ENCODE measurements around the gene CPA1. TPM values are rescaled to one million over a fixed set of nuclear protein-coding genes. Genes with fewer than 3 reads are reported as not detected.

CPA1 gene
- total RNA-seq, 4 donors from 2014 or later = not detected

DNA sequence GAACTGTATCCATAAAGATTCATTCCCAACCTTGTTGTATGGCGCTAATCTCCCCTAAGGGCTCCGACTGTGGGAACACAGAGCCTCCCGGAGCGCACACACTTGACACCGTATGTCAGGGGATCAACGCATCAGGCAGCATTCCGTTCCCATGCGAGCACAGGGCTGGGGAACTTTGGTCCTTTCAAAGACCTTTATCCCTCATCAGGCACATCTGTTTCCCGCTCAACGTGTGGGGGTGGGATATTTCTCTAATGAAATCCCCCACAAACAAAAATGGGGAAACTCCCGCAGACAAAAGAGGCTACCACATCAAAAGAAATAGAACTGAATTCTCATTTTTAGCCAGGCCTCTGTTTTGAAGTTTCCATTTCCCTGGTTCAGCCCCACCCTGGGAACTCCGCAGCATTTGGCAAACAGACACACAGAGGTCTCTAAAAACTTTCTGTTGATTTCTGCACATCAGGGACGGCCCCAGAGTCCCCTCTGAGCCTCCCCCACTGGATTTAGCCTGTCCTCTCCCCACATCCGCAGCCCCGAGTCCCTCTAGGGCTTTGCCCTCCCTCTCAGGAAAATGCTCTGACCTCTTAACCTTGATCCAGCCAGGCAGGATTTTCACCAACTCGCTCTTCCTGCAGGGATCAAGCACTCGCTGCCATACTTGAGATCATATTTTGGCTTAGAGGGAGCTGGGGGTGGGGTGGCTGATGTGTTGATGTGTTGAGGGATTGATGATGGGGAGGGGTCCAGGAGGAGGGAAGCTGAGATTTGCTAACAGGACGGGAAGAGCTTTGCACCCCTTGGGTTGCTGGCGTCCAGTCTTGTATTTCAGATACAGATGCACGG is 29.1 kb upstream of the CPA1 start:
- 39 to 49% methylated on average over 13 to 19 of the region's 20 CpGs for WGBS, 2 donors
- Histone ChIP-seq H3K36me3 (no peaks in the 10 kb centered on the region), H3K27ac (peak overlapping the region; percentile 13 to 84 (median 71)), H3K4me1 (peaks cover 5 to 45% (median 21%) of the 10 kb centered on the region in 3 donors), H3K9me3 (no peaks in the 10 kb centered on the region), H3K4me3 (no peak overlapping the region), H3K27me3 (peaks cover 0 to 11% (median 0%) of the 10 kb centered on the region in 4 donors)
- TF ChIP-seq POLR2A (IDR thresholded peaks at IDR 0.05) = no peak
- TF ChIP-seq, protein P1, sequence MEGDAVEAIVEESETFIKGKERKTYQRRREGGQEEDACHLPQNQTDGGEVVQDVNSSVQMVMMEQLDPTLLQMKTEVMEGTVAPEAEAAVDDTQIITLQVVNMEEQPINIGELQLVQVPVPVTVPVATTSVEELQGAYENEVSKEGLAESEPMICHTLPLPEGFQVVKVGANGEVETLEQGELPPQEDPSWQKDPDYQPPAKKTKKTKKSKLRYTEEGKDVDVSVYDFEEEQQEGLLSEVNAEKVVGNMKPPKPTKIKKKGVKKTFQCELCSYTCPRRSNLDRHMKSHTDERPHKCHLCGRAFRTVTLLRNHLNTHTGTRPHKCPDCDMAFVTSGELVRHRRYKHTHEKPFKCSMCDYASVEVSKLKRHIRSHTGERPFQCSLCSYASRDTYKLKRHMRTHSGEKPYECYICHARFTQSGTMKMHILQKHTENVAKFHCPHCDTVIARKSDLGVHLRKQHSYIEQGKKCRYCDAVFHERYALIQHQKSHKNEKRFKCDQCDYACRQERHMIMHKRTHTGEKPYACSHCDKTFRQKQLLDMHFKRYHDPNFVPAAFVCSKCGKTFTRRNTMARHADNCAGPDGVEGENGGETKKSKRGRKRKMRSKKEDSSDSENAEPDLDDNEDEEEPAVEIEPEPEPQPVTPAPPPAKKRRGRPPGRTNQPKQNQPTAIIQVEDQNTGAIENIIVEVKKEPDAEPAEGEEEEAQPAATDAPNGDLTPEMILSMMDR (IDR thresholded peaks at IDR 0.05) = no peak
- DNase-seq = no peak
- intact Hi-C loops (cut with DNase I) = no loop called here

DNA sequence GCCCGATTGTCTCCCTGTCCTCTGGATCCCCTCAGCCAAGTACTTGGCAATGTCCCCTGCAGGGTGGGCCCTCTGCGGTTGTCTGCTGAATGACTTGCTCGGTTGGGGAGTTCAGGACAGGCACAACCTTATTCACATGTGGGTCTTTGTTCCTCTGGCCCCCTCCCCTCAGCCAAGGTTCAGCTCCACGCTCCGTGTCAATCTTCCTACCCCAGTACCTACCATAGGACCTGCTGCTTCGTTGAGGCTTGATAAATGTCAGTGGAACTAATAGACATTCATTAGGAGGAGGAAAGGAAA is 28.6 kb upstream of the CPA1 start:
- no peak for DNase-seq
- Histone ChIP-seq H3K9me3 (no peaks in the 10 kb centered on the region), H3K27ac (peak overlapping the region in 3 of 4 donors; percentile 70 to 84 (median 72)), H3K27me3 (peaks cover 0 to 7% (median 0%) of the 10 kb centered on the region in 4 donors), H3K4me3 (no peak overlapping the region), H3K36me3 (no peaks in the 10 kb centered on the region), H3K4me1 (peaks cover 11 to 51% (median 27%) of the 10 kb centered on the region in 3 donors)
- 68 to 73% methylated on average over 4 to 6 of the region's 6 CpGs for WGBS, 2 donors
- intact Hi-C loops (cut with DNase I) = no loop called here
- TF ChIP-seq POLR2A (IDR thresholded peaks at IDR 0.05) = no peak

DNA sequence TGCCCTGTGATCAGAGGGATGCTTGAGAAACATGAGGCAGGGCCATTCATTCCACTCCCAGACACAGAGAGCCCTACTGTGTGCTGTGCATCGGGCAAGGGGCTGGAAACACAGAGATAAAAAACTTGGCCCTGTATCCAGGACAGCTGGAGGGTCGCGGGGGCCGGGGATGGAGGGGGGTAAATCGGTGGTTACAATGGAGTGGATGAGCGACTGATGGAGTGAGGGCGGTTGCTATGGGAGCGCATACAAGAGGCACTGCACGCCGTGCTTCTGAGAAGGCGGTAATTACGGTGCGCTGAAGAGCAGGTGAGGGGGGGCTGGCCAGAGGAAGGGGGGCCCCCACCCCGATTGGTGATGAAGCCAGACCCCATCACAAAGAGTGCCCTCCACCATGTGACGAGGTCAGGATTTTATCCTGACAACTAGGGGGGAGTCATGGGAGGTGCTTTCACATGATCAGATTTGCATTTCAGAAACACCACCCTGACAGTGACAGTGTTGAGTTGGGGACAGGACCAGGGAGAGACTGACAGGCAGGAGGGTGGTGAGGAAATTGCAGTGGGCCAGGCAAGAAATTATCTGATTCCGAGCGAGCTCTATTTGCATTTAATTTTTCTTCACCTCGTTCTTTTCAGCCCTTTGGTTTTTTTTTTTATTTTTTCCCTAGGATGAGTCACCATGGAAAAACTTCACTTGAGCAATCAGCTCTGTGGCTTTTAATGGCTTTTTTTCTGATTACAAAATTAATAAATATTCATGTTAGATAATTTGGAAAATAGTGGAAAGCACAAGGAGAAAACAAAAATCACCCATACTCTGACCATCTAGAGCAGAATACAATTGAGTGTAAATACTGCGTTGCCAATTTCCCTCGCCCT is 27.9 kb upstream of the CPA1 start:
- intact Hi-C loops (cut with DNase I) = no loop called here
- no peak for DNase-seq
- WGBS, 2 donors = 39 to 57% methylated on average over 19 to 20 of the region's 20 CpGs
- Histone ChIP-seq H3K9me3 (no peaks in the 10 kb centered on the region), H3K4me1 (peaks cover 11 to 58% (median 34%) of the 10 kb centered on the region in 3 donors), H3K27ac (peak overlapping the region; percentile 49 to 84 (median 71)), H3K4me3 (peak overlapping the region in 1 of 4 donors; percentile 19), H3K27me3 (peaks cover 0 to 7% (median 0%) of the 10 kb centered on the region in 4 donors), H3K36me3 (no peaks in the 10 kb centered on the region)
- no peak for TF ChIP-seq POLR2A (IDR thresholded peaks at IDR 0.05)
- TF ChIP-seq, protein P1 (IDR thresholded peaks at IDR 0.05) = no peak

DNA sequence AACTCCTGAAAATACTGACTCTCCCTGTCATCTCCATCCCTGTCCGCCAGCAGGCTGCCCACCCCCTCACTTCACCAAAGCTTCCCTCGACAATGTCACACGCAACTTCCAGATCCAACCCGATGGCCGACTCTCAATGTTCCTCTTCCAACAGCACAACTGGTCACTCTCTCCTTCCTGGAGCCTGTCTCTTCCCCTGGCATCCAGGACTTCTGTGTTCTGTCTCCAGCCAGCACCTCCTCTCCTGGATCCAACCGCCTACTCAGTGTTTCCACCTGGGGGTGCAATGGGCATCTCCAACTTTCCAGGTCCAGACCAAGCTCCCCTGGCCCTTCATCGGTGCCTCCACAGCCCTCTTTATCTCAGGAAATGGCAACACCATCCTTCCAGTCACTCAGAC is 27.1 kb upstream of the CPA1 start:
- Histone ChIP-seq H3K36me3 (no peaks in the 10 kb centered on the region), H3K27me3 (peaks cover 0 to 7% (median 0%) of the 10 kb centered on the region in 4 donors), H3K27ac (peak overlapping the region in 3 of 4 donors; percentile 40 to 72 (median 56)), H3K4me1 (peaks cover 11 to 60% (median 35%) of the 10 kb centered on the region in 3 donors), H3K4me3 (no peak overlapping the region), H3K9me3 (no peaks in the 10 kb centered on the region)
- no peak for TF ChIP-seq POLR2A (IDR thresholded peaks at IDR 0.05)
- TF ChIP-seq, protein P1 (IDR thresholded peaks at IDR 0.05) = no peak
- WGBS, 2 donors = 84 to 93% methylated on average over 7 of the region's 7 CpGs
- intact Hi-C loops (cut with DNase I) = no loop called here
- no peak for DNase-seq

DNA sequence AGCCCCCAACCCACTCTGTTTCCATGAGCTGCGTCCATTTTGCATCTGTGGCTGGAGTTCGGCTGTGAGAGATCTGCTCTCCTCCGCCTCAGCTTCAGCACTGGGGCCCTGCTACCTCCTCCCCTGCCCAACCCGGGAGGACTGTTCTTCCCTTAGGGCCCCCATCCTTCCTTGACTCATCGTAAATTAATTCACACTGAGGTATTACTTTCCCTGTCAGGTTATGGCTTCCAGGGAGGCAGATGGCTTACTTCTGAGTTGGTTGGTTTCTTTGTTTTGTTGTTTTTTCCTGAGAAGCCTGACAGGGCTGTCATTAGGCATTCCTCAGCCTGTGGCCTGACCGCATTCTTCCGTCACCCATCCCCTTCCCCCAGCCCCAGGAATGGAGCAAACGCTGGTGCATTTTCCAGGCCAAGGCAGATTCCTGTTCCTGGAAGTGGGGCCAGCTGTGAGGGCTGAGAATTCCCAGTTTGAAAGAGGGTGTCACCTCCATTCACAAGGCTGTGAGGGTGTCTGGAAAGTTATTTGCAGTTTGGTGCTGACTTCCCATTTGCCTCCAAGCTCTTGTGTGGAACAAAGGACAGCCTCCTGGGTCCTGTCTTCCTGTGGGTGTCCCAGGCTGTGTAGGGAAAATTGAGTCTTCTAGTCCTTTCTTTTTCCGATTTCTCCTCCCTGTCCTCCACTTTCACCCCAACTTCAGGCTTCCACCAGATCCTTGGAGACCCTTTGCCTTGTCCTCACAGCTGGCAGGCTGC is 24.0 kb upstream of the CPA1 start:
- DNase-seq = no peak
- Histone ChIP-seq H3K36me3 (no peaks in the 10 kb centered on the region), H3K4me1 (peaks cover 11 to 65% (median 31%) of the 10 kb centered on the region in 3 donors), H3K27me3 (no peaks in the 10 kb centered on the region), H3K9me3 (peaks cover 0 to 14% (median 3%) of the 10 kb centered on the region in 3 donors), H3K27ac (peak overlapping the region; percentile 67 to 86 (median 80)), H3K4me3 (peak overlapping the region in 1 of 4 donors; percentile 22)
- TF ChIP-seq POLR2A (IDR thresholded peaks at IDR 0.05) = no peak
- TF ChIP-seq, protein P1 (IDR thresholded peaks at IDR 0.05) = no peak
- 29 to 36% methylated on average over 7 to 8 of the region's 9 CpGs for WGBS, 2 donors
- intact Hi-C loops (cut with DNase I) = no loop called here

Data from esophagus squamous epithelium (tissue), 5 donors.